Measurements from ENCODE around the gene KDM6A. TPM values are rescaled to one million over a fixed set of nuclear protein-coding genes. Genes with fewer than 3 reads are reported as not detected.

The KDM6A gene
- total and polyA plus RNA-seq, 2 donors (not counting 3 experiments of a cell fraction or from before 2014, with no cell fraction given) = 9.0 to 20.6 TPM

GRCh38 chrX:44903107-44903506, 30.1 kb downstream of the KDM6A start:
- peaks cover 83% of the 10 kb centered on the region for H3K79me2 ChIP-seq (ENCODE audit: control insufficient read depth, insufficient read depth, low read length)
- intact Hi-C loops (cut with micrococcal nuclease) (no loop called here), dilution Hi-C loops (cut with MboI; ENCODE audit: extremely low pct_ligation_motif_present, low sequenced_read_pairs) (no loop called here)
- POLR2A ChIA-PET = no interaction called here
- DNase-seq (ENCODE audit: low read depth, low spot score) = peak; percentile 46
- peak; percentile 85 for FAIRE-seq
- no peak overlapping the region for H3K9ac ChIP-seq (replicated peaks; ENCODE audit: extremely low read depth, insufficient read depth, low read length)
- no peaks in the 10 kb centered on the region for H3K9me1 ChIP-seq (replicated peaks; ENCODE audit: control insufficient read depth, extremely low read depth, insufficient read depth, low read length)
- no peak overlapping the region for H3K4me3 ChIP-seq (replicated peaks in 1 of 3; ENCODE audit: insufficient read depth in 1 of 3, low read depth in 1 of 3, low read length in 3 of 3)
- peaks cover 11% of the 10 kb centered on the region for H3K4me1 ChIP-seq (ENCODE audit: control insufficient read depth, extremely low read depth, insufficient read depth, low read length)
- CTCF ChIA-PET = no interaction called here
- no peaks in the 10 kb centered on the region for H3K36me3 ChIP-seq (ENCODE audit: control insufficient read depth in 2 of 2, extremely low read depth in 1 of 2, insufficient read depth in 2 of 2, low read length in 2 of 2)
- no peaks in the 10 kb centered on the region for H3K9me3 ChIP-seq (replicated peaks; ENCODE audit: control insufficient read depth, insufficient read depth, low read length)
- H3K27me3 ChIP-seq (ENCODE audit: control insufficient read depth in 2 of 2, insufficient read depth in 2 of 2, low read length in 2 of 2) = no peaks in the 10 kb centered on the region
- H4K20me1 ChIP-seq (replicated peaks; ENCODE audit: control insufficient read depth, extremely low read depth, insufficient read depth, low read length) = peaks cover 4% of the 10 kb centered on the region
- H3K4me2 ChIP-seq (ENCODE audit: insufficient read depth, low read length) = peak overlapping the region; percentile 22
- BruUV-seq (replicated peaks) = no TSS peak
- no peak overlapping the region for H2AFZ ChIP-seq (ENCODE audit: low read depth, low read length)
- H3K27ac ChIP-seq (ENCODE audit: insufficient read depth, low read depth, low read length) = no peak overlapping the region
- TF ChIP-seq POLR2AphosphoS5 (IDR thresholded peaks at IDR 0.05; ENCODE audit: insufficient read depth, low read depth, low read length) (no peak), MYC (IDR thresholded peaks at IDR 0.05; ENCODE audit: low read depth, low read length) (no peak), FOS (IDR thresholded peaks at IDR 0.05; ENCODE audit: borderline replicate concordance, insufficient read depth, low read length) (peak; percentile 55), EZH2 (IDR thresholded peaks at IDR 0.05; ENCODE audit: borderline replicate concordance, low read depth, low read length, severe bottlenecking) (no peak), POLR2A (IDR thresholded peaks at IDR 0.05; ENCODE audit: low read depth, low read length) (no peak), MAX (IDR thresholded peaks at IDR 0.05; ENCODE audit: insufficient read depth, insufficient read length) (no peak), GATA2 (IDR thresholded peaks at IDR 0.05; ENCODE audit: insufficient read depth, insufficient read length, low read depth, low read length) (no peak), JUN (IDR thresholded peaks at IDR 0.05; ENCODE audit: borderline replicate concordance, insufficient read depth, insufficient read length, low read depth) (peak; percentile 79), CTCF (IDR thresholded peaks at IDR 0.05; ENCODE audit: extremely low read depth in 1 of 2, insufficient read depth in 1 of 2, low read depth in 1 of 2, low read length in 2 of 2) (no peak)
